Colonic mucosa (tissue), 4 donors: Measurements from ENCODE around the gene EHD2. TPM values are rescaled to one million over a fixed set of nuclear protein-coding genes. Genes with fewer than 3 reads are reported as not detected.
A peak's percentile ranks its signal among the peaks of the same experiment; 100 is the strongest.

Source experiments
- DNase-seq: peaks from one replicate; pipeline ENCODE4 v3.0.0-alpha.2; 2020
- H3K27ac ChIP-seq: fragments of 200-600 bp; one replicate; pipeline ENCODE4 v1.8.0; 2021
- H3K27me3 ChIP-seq: fragments of 200-600 bp; one replicate; pipeline ENCODE4 v1.8.0; 2021
- H3K36me3 ChIP-seq: fragments of 200-600 bp; one replicate; pipeline ENCODE4 v1.8.0; 2021
- H3K4me1 ChIP-seq: fragments of 200-600 bp; one replicate; pipeline ENCODE4 v1.8.0; 2021; ENCODE audit warnings: mild to moderate bottlenecking
- H3K4me3 ChIP-seq: fragments of 200-600 bp; one replicate; pipeline ENCODE4 v1.8.0; 2021
- H3K9ac ChIP-seq, 2 donors: one replicate each; pipeline ENCODE4 v1.7.0; 2013; ENCODE audit warnings: control low read depth in 2 of 2, low read depth in 2 of 2, low read length in 2 of 2
- H3K9me3 ChIP-seq: fragments of 200-600 bp; one replicate; pipeline ENCODE4 v1.8.0; 2021
- intact Hi-C: fragments of 100-400 bp; cut with DNase I; formaldehyde crosslinking; loops from one replicate; pipeline ENCODE4 v1.14.1; 2022
- total RNA-seq, 2 donors: library from RNA; stranded (reverse); fragmentation: NEBNext Ultra II Directional in 1 of 2; extraction: Animal tissue kit (Norgen Biotek cat#: 25700) in 1 of 2; gene quantifications; one replicate each; pipeline ENCODE4 v1.2.1, GENCODE V29; 2021
- TF ChIP-seq, protein P1 (sequence below): fragments of 200-600 bp; IDR thresholded peaks from one replicate; pipeline ENCODE4 v1.8.0; 2022; ENCODE audit warnings: antibody characterized with exemption, mild to moderate bottlenecking
- donor health status: healthy.
- donor health status: DM: no; HTN: no; CAD: no.
- donor health status: DM: no; HTN: no; CAD: no.

Gene EHD2
- total RNA-seq, 2 donors from 2014 or later = 10.9 to 33.7 TPM

DNA sequence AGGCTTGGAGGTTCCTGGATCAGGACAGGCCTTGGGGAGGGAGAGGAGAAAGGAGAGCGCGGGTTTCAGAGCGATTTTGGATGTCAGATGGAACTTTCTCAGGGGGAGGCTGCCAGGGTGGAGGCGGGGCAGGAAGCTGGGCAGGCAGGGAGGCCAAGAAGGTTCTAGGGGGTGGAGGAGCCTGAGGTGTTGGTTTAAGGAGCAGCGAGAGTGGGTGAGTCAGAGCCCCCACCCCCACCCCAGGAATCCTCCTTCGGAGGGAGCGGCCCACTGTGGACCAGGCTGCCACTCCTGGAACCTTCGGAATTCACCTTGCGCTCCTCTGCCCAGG, 16.2 kb downstream of the EHD2 start:
- Histone ChIP-seq H3K4me3 (no peak overlapping the region), H3K27ac (peak overlapping the region; percentile 40), H3K27me3 (no peaks in the 10 kb centered on the region), H3K36me3 (no peaks in the 10 kb centered on the region), H3K4me1 (peaks cover 9% of the 10 kb centered on the region), H3K9me3 (no peaks in the 10 kb centered on the region), H3K9ac (no peak overlapping the region)
- TF ChIP-seq, protein P1, sequence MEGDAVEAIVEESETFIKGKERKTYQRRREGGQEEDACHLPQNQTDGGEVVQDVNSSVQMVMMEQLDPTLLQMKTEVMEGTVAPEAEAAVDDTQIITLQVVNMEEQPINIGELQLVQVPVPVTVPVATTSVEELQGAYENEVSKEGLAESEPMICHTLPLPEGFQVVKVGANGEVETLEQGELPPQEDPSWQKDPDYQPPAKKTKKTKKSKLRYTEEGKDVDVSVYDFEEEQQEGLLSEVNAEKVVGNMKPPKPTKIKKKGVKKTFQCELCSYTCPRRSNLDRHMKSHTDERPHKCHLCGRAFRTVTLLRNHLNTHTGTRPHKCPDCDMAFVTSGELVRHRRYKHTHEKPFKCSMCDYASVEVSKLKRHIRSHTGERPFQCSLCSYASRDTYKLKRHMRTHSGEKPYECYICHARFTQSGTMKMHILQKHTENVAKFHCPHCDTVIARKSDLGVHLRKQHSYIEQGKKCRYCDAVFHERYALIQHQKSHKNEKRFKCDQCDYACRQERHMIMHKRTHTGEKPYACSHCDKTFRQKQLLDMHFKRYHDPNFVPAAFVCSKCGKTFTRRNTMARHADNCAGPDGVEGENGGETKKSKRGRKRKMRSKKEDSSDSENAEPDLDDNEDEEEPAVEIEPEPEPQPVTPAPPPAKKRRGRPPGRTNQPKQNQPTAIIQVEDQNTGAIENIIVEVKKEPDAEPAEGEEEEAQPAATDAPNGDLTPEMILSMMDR = no peak
- DNase-seq = peak; percentile 58
- intact Hi-C loops = no loop called here

DNA sequence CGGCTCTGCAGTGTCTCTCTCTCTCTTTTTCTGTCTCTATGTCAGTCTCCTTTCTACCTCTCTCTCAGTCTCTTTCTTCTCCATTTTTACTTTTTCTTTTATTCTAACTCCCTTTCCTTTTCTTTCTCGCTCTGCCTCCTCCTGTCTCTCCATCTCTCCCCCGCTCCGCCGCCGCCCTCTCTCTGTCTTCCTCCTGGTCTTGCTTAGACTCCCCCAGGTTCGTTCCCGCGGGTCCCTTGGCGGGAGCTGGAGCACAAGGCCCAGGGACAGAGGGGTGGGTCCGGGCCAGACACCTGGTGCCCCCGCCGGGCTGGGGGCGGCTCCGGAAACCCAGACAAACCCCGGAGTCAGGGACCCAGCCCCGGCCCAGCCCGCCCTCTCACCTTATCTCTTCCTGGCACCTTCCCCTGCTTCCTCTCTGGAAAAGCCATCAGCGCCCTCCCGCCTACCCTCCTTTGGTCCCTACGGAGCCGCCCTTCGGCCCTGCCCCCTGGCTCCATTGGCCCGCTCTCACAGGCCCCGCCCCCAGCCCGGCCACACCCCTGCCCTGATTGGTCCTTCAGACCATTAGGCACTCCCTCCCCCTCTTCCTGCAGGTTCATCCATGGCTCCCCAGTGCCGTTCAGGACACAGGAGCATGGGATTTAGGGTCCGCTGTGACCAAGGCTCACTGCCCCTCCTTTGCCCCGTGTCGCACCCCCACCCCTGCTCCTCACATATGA, 16.7 kb downstream of the EHD2 start:
- Histone ChIP-seq H3K36me3 (no peaks in the 10 kb centered on the region), H3K27me3 (no peaks in the 10 kb centered on the region), H3K9ac (no peak overlapping the region), H3K4me1 (peaks cover 9% of the 10 kb centered on the region), H3K9me3 (no peaks in the 10 kb centered on the region), H3K27ac (peak overlapping the region; percentile 40), H3K4me3 (no peak overlapping the region)
- DNase-seq = peak; percentile 75
- TF ChIP-seq, protein P1 = no peak
- intact Hi-C loops = no loop called here

DNA sequence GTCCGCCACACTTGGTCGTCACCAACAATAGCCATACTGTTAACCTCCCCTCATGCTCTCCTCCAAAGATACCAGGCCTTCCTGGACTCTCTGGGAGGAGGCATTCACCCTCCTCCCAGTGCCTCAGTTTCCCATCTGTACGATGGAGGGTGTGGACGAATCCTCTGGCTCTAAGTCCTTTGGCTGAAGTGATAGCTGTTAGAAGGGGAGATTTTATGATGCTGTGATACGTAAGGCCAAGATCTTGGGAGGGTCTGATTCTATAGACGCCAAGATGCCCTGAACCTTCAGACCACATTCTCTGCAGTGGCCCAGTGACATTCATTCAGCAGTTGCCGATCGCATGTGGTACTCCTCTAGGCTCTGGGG, 17.3 kb downstream of the EHD2 start:
- intact Hi-C loops = no loop called here
- TF ChIP-seq, protein P1 = no peak
- Histone ChIP-seq H3K9ac (no peak overlapping the region), H3K27ac (no peak overlapping the region), H3K4me3 (no peak overlapping the region), H3K4me1 (peaks cover 9% of the 10 kb centered on the region), H3K36me3 (no peaks in the 10 kb centered on the region), H3K9me3 (no peaks in the 10 kb centered on the region), H3K27me3 (no peaks in the 10 kb centered on the region)
- DNase-seq = no peak

DNA sequence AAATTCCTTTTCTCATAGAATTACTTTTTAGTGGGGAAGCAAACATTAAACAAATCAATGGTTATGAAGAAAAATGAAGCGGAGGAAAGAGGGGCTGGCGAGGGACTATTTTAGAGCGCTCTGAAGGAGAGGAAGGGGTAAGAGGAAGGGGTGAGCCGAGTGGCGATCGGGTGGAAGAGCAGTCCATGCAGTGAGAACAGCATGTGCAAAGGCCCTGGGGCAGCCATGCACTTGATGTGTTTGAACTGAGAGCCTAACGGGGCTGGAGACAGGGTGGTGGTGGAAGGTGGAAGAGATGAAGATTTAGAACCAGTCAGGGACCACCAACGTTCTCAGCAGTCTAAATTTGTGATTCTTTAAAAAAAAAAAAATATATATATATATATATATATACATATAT, 17.7 kb downstream of the EHD2 start:
- H3K36me3 ChIP-seq = no peaks in the 10 kb centered on the region
- intact Hi-C loops = no loop called here
- H3K4me3 ChIP-seq = no peak overlapping the region
- H3K9me3 ChIP-seq = no peaks in the 10 kb centered on the region
- TF ChIP-seq, protein P1 = no peak
- DNase-seq = no peak
- no peak overlapping the region for H3K27ac ChIP-seq
- no peak overlapping the region for H3K9ac ChIP-seq
- H3K27me3 ChIP-seq = no peaks in the 10 kb centered on the region
- H3K4me1 ChIP-seq = peaks cover 9% of the 10 kb centered on the region

DNA sequence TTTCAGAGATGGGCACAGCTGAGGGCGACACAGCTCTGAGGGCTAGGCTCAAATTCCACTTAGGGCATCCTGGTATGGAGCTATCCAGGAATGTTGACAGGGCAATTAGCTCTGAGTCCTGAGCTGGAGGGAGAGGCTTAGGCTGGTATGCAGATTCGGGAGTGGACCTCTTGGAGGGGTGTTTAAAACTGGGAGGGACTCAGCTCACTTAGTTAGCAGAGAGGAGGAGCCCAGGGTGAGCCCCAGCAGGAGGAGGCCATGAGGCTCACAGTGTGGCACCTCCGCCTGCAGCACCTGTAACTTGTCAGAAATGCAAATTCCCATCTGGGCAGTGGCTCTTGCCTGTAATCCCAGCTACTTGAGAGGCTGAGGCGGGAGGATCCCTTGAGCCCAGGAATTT, 21.9 kb downstream of the EHD2 start:
- Histone ChIP-seq H3K27ac (no peak overlapping the region), H3K36me3 (no peaks in the 10 kb centered on the region), H3K4me1 (peaks cover under 1% of the 10 kb centered on the region), H3K27me3 (no peaks in the 10 kb centered on the region), H3K4me3 (no peak overlapping the region), H3K9me3 (no peaks in the 10 kb centered on the region), H3K9ac (no peak overlapping the region)
- intact Hi-C loops = no loop called here
- DNase-seq = no peak
- TF ChIP-seq, protein P1 = no peak
